NCI-H748 (cell line): ENCODE data around the gene NAA30.

Experiments used
- DNase-seq: peaks from one replicate; lab custom pipeline; 2025; ENCODE audit not compliant: unreplicated experiment; lab: John Stamatoyannopoulos, UW

Gene NAA30

DNA sequence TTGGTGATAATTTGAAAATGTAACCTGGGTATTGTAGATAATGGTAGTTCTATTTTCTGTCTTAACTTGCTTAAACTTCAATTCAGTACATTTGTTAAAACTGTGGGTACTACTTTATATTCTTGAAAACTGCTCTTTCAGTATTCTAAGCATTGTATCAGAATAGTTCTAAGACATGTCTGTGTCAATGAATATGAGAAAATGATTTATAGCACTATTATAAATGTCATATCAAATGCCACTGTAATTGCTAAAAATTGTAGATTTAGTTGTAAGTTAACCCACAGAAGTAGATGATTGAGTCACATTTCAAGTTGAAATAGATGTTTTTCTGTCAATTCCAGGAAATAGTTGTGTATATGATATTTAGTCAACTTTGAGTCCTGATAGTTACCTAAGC is 2.4 kb downstream of the NAA30 start:
- DNase-seq: no peak

DNA sequence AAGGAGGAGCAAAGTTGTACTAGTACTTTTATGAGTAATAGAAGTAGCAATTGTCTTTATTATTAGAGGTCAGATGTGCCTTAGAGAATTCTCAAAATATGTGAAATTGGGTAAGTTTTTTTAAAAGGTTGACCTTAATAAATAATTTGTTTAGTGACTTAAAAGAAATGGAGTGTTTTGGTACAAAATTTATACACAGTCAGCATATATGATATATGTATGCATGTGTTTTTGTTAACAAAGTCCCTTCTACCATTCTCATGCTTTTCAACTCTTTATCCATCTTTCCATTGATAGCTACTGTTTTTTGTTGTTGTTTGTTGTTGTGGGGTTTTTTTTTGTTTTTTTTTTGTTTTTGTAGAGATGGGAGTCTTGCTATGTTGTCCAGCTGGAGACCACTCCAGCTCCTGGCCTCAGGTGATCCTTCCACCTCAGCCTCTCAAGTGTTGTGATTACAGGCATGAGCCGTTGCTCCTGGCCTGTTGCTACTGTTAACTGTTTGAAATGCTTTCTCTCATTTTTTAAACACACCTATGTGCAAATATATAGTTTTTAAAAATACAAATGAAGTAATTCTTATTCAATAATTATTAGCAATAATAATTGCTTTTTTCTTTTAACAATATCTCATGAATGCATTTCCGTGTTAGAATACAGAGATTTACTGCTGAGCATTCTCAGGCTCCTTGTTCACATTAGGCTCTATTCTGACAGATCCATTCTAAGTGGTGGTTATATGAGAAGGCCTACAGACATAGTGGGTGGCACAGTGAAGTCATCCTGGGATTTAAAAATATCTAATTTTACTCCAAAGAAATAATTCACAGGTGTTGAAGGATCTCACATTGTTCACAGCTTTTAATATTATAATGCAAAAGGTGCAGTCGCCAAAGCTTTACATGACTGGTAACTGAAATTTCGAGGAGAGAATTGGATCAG is 10.4 kb downstream of the NAA30 start:
- DNase-seq: no peak

DNA sequence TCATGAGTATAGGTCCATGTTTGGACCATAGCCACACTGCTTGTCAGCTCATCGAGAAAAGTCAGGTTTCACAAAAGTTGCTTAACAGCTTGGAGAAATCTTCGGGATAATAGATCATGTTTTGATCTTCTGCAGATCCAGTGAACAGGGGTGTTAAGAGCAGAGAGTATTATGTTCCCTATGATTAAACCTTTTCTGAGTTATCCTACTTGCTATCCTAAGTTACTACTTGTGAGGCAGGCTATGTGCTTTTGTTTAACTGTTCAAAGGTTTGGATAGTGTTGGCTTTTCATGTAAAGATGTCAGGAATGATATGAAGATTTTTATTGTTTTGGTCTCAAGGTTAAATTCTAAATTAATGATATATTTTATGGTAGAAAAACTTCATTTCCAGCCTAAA is 11.1 kb downstream of the NAA30 start:
- no peak for DNase-seq

DNA sequence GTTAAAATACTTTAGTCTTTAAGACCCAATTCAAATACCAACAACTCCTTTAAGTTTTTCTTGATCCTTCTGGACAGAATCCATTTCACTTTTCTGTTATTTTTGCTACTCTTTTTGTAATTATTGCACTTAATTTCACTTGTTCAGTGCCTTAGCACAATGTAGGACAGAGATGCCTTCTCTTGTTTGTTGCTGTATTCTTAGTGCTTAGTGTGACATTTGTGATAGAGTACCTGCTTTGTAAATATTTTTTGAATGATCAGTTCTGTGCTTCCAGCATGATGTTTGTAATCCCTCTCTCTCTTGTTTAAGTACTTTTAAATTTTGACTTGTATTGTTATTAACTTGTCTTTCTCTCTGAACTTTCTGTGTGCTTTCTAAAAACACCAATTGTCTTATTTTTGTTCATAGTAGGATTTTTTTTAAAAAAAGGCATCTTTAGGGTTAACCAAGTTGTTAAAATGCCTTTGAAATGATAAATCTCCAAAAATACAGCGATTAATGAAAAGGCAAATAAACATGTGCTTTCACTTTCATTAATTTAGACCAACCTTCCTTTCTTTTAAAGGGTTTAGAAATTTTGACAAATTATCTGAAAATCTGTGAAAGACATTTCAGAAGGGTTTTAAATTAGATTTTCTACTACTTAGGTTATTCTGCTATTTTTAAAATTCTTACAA is 11.9 kb downstream of the NAA30 start:
- DNase-seq: no peak

DNA sequence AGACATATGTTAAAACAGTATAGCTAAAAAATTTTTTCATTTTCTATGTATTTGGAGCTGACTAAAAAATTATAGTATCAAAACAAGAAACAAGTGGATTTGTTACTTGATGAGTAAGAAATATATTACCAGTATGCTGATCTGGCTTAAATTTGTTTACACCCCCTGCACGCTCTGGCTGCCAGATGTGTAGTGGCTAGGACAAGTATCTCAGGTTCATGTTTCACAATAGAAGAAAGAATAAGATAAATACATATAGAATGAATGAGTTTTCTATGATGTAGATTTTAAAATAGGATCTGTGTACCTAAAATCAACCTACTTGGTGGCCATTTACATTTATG is 13.1 kb downstream of the NAA30 start:
- DNase-seq: no peak

DNA sequence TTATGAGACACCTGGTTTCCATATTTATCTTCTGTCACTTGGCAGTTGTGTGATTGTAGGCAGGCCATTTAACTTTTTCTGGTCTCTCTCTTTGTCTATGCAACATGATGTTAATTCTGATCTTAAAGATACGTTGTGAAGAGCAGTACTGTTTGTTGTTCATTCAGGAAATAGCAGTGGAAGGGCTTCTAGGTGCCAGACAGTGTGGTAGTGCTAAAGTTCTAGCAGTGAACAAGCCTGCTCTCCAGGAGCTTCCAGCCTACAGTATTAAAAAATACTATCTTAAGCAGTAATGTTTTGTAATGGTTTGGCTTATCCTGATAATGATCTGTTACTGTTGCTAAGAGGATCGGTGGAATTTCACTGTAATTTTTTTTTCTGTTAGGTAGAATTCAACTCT is 15.2 kb downstream of the NAA30 start:
- no peak for DNase-seq

DNA sequence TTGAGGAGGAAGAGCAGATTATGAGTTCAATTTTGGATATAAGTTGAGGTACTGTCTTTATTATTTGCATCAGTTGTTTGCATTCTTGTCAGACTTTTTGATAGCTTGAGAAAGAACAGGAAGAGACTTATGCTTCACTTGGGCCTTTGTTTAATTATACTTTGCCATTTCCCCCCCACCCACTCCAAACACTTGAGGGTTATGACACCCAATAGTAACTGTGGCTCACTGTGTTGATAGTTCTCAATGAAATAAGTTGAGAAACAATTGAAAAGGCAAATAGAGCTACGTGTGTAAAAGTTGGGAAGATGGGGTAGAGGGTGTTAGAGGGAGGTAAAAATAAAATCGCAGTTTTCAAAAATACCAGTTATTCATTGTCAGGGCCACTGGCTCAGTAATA is 17.7 kb downstream of the NAA30 start:
- DNase-seq: no peak

DNA sequence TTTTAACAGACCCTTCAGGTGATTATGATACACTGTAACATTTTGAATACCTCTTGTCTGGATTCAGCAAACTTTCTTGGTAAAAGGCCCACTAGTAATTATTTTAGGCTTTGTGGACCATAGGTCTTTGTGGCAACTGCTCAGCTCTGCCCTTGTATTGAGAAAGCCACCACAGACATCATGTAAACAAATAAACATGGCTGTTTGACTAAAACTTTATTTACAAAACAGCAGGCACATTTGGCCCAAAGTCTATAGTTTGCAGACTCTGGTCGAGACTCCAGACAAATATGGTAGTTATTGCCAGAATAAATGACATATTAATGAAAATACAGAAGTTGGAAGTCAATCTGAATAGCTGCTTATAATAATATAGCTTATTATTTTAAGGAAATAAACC is 18.2 kb downstream of the NAA30 start:
- DNase-seq: no peak

DNA sequence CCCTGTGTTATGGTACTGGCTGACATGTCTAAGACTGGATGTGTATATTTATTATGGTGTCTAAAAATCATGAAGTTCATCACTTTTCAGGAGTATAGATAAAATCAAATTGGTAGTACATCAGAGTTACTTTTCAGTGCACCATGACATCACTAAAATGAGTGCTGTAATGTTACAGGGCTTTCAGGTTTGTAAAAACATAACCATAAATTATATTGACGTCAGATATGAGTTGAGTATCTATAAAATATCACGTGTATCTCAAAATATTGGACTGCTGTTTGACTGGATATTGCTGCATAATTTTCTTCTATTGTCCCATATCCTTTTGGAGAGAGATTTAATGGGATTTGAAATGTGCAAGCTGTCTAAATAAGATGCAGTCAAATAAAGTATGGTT is 22.0 kb downstream of the NAA30 start:
- no peak for DNase-seq

DNA sequence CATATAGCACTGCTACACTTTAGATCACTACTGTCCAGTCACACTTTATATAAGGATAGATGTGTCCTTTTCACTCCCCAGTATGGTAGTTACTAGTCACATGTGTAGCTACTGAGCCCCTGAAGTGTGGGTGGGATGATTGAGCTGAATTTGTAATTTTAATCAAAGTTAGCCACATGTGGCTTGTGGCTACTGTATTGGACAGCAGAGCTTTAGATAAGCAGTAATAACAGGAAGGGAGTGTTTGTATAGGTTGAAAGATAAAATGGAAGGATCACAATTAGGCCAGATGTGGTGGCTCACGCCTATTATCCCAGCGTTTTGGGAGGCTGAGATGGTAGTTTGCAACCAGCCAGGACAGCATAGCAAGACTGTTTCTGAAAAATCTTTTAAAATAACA is 23.5 kb downstream of the NAA30 start:
- DNase-seq: no peak

DNA sequence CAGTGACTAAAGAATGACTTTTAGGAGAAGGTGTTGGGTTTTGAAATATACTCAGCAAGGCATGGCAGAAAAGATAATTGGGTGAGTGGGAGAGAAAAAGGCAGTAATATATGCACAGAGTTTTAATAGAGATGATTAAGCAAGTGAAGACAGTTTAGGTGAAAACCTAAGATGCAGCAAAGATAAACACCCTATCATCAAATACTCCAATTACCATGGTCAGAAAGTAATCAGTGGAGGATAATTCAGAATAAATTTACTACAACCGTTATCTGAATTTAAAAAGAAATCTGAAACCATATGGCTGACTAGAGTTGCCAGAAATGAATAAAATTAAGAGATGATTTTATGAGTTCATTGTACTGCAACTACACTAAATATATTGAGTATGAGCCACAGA is 26.8 kb downstream of the NAA30 start:
- DNase-seq: no peak

DNA sequence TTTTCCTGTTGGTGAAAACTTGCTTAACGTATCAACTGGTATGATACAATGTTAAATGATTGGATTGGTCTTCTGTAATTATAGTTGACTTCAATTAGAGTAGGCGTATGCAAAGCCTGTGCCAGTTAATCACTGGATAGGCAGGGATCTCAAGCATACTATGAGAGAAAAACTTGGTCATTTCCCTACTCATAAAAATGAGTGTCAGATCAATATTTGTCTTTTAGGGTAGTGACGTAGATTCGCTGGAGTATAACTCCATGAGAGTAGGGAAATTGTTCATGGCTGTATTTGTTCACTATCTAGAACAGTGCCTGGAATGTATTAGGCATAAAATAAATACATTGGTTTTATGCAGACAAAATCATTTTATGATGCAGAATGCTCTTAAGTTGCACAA is 28.6 kb downstream of the NAA30 start:
- DNase-seq: peak; percentile 23

DNA sequence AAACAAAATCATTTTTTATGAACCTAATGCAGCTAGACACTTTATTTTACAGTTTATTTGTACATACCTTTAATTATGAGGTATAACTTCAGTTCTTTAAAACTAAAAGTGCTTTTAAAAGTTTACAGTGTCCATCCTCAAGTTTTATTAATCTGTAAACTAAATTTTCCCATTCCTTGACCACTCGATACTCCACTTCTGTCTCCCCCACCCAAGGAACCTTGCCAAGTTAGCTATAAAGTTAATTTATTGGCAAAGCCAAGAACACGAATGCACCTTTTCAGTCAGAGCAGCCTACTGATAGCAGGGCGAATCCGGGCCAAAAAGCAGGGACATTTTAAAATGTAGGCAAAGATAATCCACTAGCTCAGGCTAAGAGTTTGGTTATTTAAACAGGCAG is 29.6 kb downstream of the NAA30 start:
- no peak for DNase-seq

DNA sequence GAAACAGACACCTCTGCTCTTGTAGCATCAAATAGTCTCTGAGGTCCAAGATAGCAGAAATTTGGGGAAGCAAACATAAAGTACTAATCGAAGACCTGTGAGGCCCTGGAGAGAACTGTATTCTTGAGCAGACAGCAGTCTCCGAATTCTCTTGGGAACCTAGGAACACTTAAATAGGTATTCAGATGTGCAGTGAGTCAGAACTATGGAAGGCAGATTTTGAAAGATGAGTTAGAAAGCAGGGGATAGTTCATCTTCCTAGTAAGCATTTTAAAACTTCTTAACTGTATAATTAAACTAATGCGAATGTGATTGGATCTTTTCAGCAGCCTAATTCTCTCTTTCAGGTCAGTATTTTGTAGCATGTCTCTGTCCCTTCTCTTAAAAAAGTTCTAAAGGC is 30.6 kb downstream of the NAA30 start:
- DNase-seq: no peak

DNA sequence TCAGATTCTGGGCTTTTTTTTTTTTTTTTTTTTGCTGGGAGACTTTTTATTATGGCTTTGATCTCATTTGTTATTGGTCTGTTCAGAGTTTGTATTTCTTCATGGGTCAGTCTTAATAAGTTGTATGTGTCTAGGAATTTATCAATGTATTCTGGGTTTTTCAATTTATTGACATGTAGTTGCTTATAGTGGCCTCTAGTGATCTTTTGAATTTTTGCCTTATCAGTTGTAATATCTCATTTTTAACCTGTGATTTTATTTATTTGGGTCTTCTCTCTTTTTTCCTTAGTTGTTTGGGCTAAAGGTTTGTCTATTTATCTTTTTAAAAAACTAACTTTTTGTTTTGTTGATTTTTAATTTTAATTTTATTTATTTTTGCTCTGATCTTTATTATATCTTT is 45.5 kb downstream of the NAA30 start:
- DNase-seq: no peak

DNA sequence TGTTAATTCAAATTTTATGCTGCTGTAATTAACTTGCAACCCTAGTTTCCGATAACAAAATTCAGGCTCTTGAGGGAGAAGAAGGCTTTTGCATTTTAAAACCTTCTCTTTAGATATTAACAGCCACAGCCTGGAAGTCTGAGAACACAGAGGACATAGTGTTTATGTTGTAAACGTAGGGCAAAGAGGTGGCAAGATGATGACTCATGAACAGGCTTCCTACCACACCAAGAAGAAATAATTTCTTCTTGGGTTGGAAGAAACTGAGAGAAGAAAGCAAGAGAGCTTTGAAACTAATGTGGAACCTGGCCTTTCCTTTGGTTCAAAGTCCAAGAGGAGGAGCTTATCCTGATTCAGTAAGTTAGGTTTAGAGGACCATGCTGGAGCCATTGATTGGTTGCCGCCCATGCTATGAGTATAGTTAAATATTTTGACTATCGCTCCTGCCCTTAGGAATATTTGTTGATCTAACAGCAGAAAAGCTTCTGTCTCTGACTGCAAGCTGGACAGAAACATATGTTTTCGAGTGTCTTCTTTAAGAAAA is 71.5 kb downstream of the NAA30 start:
- DNase-seq: no peak

DNA sequence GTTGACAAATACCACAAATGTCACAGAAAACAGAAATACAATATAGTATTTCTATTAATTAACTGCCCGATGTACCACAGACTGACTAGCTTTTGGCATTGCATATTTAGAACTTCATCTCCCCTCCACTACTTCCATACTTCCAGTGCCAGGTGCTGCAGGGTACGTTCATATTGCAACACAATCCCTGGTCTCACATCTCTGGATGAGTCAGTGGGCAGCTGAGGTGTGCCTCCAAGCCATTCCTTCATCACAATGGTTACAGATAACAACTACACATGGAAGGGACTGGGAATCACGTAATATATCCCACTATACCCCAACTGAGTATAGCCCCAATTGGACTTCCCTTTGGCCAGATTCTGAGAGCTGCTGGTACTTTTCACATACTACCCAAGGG is 72.2 kb downstream of the NAA30 start:
- no peak for DNase-seq

DNA sequence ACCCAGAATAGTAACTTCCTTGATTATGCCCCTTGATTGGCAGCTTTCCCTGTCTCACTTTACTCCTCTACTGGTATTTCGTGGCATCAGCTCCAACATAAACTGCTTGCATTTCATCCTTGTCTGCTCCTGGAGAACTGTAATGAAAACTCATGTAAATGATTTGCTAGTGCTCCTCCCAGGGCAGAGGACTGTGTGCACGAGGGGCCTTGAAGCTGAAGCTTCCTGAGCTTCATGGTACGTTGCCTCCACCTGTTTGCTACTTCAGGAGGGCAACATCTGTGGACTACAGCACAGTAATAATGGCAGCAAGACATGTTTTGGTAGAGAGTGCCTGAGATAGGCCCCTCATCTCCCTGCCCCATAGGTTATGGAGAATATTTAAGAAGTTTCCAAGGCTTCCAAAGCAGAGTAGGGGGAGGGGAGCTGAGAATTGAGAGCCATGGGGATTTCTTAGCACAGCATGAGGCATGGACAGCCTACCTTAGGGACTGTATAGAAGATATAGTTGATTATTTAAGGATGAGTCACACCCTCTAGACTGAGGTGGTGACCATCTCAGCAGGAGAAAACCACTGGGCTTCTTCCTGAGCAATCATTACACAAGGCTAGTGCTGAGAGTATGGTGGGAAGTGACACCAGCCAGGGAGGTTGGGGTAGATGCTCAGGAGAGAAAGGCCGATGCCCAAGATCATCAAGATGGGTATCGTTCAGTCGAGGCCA is 73.8 kb downstream of the NAA30 start:
- no peak for DNase-seq
